HL-60 (cell line): ENCODE results near the gene CRNKL1.

Experiments used
- DNase-seq, 2 experiments: peaks; one replicate each; pipeline ENCODE4 v3.0.0-alpha.2; 2010 to 2020; ENCODE audit warnings: low read depth in 1 of 2, low spot score in 1 of 2
- H3K27ac ChIP-seq: fragments of 250-450 bp; sonication (Bioruptor Pico); replicated peaks from 2 replicates; pipeline ENCODE4 v1.5.1; 2020; ENCODE audit warnings: mild to moderate bottlenecking, moderate library complexity
- H3K27me3 ChIP-seq: fragments of 250-450 bp; sonication (Bioruptor Pico); 2 replicates; pipeline ENCODE4 v1.5.1; 2021; ENCODE audit warnings: mild to moderate bottlenecking, moderate library complexity; ENCODE audit not compliant: insufficient read depth, poor library complexity, severe bottlenecking
- H3K4me3 ChIP-seq: replicated peaks from 2 replicates; pipeline ENCODE4 v1.5.1; 2011; ENCODE audit warnings: mild to moderate bottlenecking, control low read depth, low read length; ENCODE audit not compliant: insufficient read depth
- GABPA ChIP-seq: IDR thresholded peaks from 2 replicates; pipeline ENCODE4 v1.6.1; 2012; ENCODE audit warnings: low read depth
- POLR2AphosphoS5 ChIP-seq: IDR thresholded peaks from 2 replicates; pipeline ENCODE4 v1.6.1; 2012; ENCODE audit warnings: low read depth
- SPI1 ChIP-seq: IDR thresholded peaks from 2 replicates; pipeline ENCODE4 v1.6.1; 2012; ENCODE audit warnings: low read depth, mild to moderate bottlenecking, borderline replicate concordance
- TF ChIP-seq, protein P1 (sequence below): IDR thresholded peaks from 2 replicates; pipeline ENCODE4 v1.6.1; 2012; ENCODE audit warnings: low read depth; ENCODE audit not compliant: insufficient replicate concordance
- TF ChIP-seq, protein P2 (sequence below): IDR thresholded peaks from one replicate; pipeline ENCODE4 v1.5.1; 2011; ENCODE audit warnings: low read length, control low read depth, inconsistent platforms; ENCODE audit not compliant: insufficient read depth

Gene CRNKL1

DNA sequence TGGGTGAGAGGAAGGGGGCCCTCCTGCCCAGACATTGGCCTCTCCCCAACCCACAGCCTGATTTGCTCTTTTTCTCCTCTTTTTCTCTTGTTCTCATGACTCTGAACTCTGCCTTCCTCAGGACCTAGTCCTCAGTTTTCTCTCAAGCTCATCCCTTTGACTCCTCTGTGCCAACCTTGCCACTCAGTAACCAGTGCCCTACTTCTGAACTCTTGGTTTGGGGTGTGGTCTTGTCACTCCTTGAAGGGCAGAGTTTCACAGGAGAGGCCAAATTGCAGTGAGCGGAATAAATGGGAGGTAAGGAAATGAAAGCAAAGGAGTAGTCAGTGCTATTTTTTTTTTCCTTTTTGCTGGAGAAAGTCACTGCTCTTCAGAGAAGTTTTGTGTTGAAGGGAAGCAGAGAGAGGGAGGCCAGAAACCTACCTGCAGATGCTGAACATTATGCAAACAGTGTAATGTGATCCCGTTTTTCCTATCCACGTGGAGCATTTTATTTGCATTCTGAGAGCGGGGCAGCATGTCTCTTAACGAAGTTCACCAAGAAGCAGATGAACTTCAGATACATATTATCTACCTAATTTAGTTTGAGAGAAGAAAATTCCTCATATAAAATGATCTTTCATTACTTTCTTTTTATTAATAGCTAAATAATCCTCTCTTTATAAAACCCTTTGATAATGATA is 27.0 kb upstream of the CRNKL1 start:
- DNase-seq = no peak
- peaks cover 5% of the 10 kb centered on the region for H3K27me3 ChIP-seq
- H3K27ac ChIP-seq = no peak overlapping the region
- TF ChIP-seq SPI1 (no peak), POLR2AphosphoS5 (no peak), GABPA (no peak)
- TF ChIP-seq, protein P1, sequence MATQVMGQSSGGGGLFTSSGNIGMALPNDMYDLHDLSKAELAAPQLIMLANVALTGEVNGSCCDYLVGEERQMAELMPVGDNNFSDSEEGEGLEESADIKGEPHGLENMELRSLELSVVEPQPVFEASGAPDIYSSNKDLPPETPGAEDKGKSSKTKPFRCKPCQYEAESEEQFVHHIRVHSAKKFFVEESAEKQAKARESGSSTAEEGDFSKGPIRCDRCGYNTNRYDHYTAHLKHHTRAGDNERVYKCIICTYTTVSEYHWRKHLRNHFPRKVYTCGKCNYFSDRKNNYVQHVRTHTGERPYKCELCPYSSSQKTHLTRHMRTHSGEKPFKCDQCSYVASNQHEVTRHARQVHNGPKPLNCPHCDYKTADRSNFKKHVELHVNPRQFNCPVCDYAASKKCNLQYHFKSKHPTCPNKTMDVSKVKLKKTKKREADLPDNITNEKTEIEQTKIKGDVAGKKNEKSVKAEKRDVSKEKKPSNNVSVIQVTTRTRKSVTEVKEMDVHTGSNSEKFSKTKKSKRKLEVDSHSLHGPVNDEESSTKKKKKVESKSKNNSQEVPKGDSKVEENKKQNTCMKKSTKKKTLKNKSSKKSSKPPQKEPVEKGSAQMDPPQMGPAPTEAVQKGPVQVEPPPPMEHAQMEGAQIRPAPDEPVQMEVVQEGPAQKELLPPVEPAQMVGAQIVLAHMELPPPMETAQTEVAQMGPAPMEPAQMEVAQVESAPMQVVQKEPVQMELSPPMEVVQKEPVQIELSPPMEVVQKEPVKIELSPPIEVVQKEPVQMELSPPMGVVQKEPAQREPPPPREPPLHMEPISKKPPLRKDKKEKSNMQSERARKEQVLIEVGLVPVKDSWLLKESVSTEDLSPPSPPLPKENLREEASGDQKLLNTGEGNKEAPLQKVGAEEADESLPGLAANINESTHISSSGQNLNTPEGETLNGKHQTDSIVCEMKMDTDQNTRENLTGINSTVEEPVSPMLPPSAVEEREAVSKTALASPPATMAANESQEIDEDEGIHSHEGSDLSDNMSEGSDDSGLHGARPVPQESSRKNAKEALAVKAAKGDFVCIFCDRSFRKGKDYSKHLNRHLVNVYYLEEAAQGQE = no peak
- TF ChIP-seq, protein P2, sequence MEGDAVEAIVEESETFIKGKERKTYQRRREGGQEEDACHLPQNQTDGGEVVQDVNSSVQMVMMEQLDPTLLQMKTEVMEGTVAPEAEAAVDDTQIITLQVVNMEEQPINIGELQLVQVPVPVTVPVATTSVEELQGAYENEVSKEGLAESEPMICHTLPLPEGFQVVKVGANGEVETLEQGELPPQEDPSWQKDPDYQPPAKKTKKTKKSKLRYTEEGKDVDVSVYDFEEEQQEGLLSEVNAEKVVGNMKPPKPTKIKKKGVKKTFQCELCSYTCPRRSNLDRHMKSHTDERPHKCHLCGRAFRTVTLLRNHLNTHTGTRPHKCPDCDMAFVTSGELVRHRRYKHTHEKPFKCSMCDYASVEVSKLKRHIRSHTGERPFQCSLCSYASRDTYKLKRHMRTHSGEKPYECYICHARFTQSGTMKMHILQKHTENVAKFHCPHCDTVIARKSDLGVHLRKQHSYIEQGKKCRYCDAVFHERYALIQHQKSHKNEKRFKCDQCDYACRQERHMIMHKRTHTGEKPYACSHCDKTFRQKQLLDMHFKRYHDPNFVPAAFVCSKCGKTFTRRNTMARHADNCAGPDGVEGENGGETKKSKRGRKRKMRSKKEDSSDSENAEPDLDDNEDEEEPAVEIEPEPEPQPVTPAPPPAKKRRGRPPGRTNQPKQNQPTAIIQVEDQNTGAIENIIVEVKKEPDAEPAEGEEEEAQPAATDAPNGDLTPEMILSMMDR = no peak
- no peak overlapping the region for H3K4me3 ChIP-seq

GRCh38 chr20:20078041-20078440 is 25.8 kb upstream of the CRNKL1 start:
- Histone ChIP-seq H3K27me3 (peaks cover 5% of the 10 kb centered on the region), H3K4me3 (no peak overlapping the region), H3K27ac (no peak overlapping the region)
- no peak for TF ChIP-seq GABPA
- TF ChIP-seq, protein P2 = no peak
- no peak for TF ChIP-seq SPI1
- no peak for TF ChIP-seq POLR2AphosphoS5
- TF ChIP-seq, protein P1 = no peak
- no peak for DNase-seq

DNA sequence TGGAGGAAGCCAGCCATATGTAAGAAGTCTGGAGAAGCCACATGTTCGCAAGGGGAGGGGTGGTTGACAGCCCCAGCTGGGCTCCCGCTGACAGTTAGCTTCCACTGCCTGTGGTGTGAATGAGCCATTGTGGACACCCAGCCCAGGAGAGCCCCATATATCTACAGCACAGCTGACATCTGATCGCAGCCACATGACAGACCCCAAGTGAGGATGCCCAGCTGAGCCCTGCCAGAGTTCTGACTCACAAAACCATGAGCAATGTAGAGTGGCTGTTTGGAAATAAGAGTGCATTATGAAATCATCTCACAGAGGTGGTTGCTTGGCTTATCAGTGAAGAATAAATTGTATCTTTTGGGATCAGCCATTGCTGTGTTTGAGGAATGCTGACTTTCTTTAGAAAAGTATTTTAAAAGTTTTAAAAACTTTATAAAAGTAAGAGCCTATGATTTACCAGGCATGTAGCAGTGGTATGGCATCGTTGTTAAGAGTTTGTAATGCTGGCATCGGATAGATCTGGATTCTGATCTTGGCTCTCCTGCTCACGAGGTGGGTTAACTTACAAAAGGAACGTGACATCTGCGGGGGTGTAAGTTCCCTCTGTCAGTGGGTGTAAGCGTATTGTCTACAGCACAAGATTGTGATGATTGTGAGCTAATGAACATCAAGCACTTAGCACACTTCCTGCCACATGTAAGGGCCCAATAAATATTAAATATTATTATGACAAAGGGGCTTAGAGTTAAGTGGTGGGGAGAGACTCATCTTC is 24.2 kb upstream of the CRNKL1 start:
- DNase-seq = no peak
- TF ChIP-seq POLR2AphosphoS5 (no peak), GABPA (no peak), SPI1 (no peak)
- TF ChIP-seq, protein P1 = no peak
- TF ChIP-seq, protein P2 = no peak
- peaks cover 5% of the 10 kb centered on the region for H3K27me3 ChIP-seq

More for the DNA sequence above, 24.2 kb upstream of the CRNKL1 start:
- no peak overlapping the region for H3K4me3 ChIP-seq
- H3K27ac ChIP-seq = no peak overlapping the region
